Trophoblast cell (in vitro differentiated cells and primary cell): Measurements from ENCODE around the gene FASTKD1.
"Not testable (repeated sequence)": the region's sequence is repeated elsewhere in the genome, so short reads cannot be mapped to it uniquely, and the experiment has no call there.

ENCODE experiments used
- DNase-seq, 2 donors: peaks; one replicate each; pipeline ENCODE4 v3.0.0-alpha.2; 2016
- H2AFZ ChIP-seq: 2 replicates; pipeline ENCODE4 v1.6.1; 2013; ENCODE audit warnings: low read length, moderate library complexity, mild to moderate bottlenecking; ENCODE audit not compliant: insufficient read depth, poor library complexity
- H2AK5ac ChIP-seq: 2 replicates; pipeline ENCODE4 v1.6.1; 2013; ENCODE audit warnings: mild to moderate bottlenecking, low read length
- H2BK120ac ChIP-seq: 2 replicates; pipeline ENCODE4 v1.6.1; 2013; ENCODE audit warnings: low read length, mild to moderate bottlenecking, moderate library complexity; ENCODE audit not compliant: insufficient read depth, poor library complexity
- H2BK12ac ChIP-seq: 2 replicates; pipeline ENCODE4 v1.6.1; 2013; ENCODE audit warnings: mild to moderate bottlenecking, low read length, moderate library complexity
- H2BK5ac ChIP-seq: 2 replicates; pipeline ENCODE4 v1.6.1; 2013; ENCODE audit warnings: low read length, low read depth, moderate library complexity, mild to moderate bottlenecking; ENCODE audit not compliant: poor library complexity
- H3K14ac ChIP-seq: 2 replicates; pipeline ENCODE4 v1.6.1; 2013; ENCODE audit warnings: mild to moderate bottlenecking, low read length
- H3K18ac ChIP-seq: 2 replicates; pipeline ENCODE4 v1.6.1; 2013; ENCODE audit warnings: mild to moderate bottlenecking, low read length
- H3K23ac ChIP-seq: 2 replicates; pipeline ENCODE4 v1.6.1; 2013; ENCODE audit warnings: low read length
- H3K27ac ChIP-seq: 2 replicates; pipeline ENCODE4 v1.5.1; 2013; ENCODE audit warnings: low read depth, mild to moderate bottlenecking, inconsistent platforms, low read length, moderate library complexity
- H3K27me3 ChIP-seq: 2 replicates; pipeline ENCODE4 v1.6.1; 2013; ENCODE audit warnings: inconsistent platforms, mild to moderate bottlenecking, low read length, moderate library complexity; ENCODE audit not compliant: insufficient read depth
- H3K36me3 ChIP-seq, 2 experiments: 1 replicate in 1 of 2; 2 replicates in 1 of 2; pipeline ENCODE4 v1.6.1; 2013; ENCODE audit warnings: low read length in 2 of 2, mild to moderate bottlenecking in 2 of 2, moderate library complexity in 1 of 2; ENCODE audit not compliant: insufficient read depth in 2 of 2, control insufficient read depth in 1 of 2
- H3K4ac ChIP-seq: 2 replicates; pipeline ENCODE4 v1.6.1; 2013; ENCODE audit warnings: low read depth, mild to moderate bottlenecking, low read length, moderate library complexity
- H3K4me1 ChIP-seq, 2 experiments: 1 replicate in 1 of 2; 2 replicates in 1 of 2; pipeline ENCODE4 v1.6.1; 2013; ENCODE audit warnings: low read length in 2 of 2, mild to moderate bottlenecking in 2 of 2, moderate library complexity in 1 of 2; ENCODE audit not compliant: insufficient read depth in 2 of 2, control insufficient read depth in 1 of 2
- H3K4me2 ChIP-seq: 2 replicates; pipeline ENCODE4 v1.6.1; 2013; ENCODE audit warnings: inconsistent platforms, mild to moderate bottlenecking, low read length, moderate library complexity
- H3K4me3 ChIP-seq: 2 replicates; pipeline ENCODE4 v1.5.1; 2013; ENCODE audit warnings: mild to moderate bottlenecking, low read depth, low read length, inconsistent platforms
- H3K79me1 ChIP-seq: one replicate; pipeline ENCODE4 v1.6.1; 2013; ENCODE audit warnings: low read length
- H3K79me2 ChIP-seq: 2 replicates; pipeline ENCODE4 v1.6.1; 2013; ENCODE audit warnings: low read length, mild to moderate bottlenecking; ENCODE audit not compliant: control insufficient read depth, insufficient read depth, poor library complexity
- H3K9ac ChIP-seq: 2 replicates; pipeline ENCODE4 v1.6.1; 2013; ENCODE audit warnings: mild to moderate bottlenecking, low read length
- H3K9me3 ChIP-seq: 2 replicates; pipeline ENCODE4 v1.6.1; 2013; ENCODE audit warnings: low read depth, mild to moderate bottlenecking, control low read depth, inconsistent platforms, low read length; ENCODE audit not compliant: insufficient read depth
- H4K12ac ChIP-seq: 2 replicates; pipeline ENCODE4 v1.6.1; 2013; ENCODE audit warnings: low read depth, mild to moderate bottlenecking, low read length, moderate library complexity
- H4K8ac ChIP-seq: 2 replicates; pipeline ENCODE4 v1.6.1; 2013; ENCODE audit warnings: low read depth, mild to moderate bottlenecking, low read length, moderate library complexity
- H4K91ac ChIP-seq: one replicate; pipeline ENCODE4 v1.6.1; 2013; ENCODE audit warnings: low read depth, mild to moderate bottlenecking, low read length, moderate library complexity
- WGBS: extraction: QIAGEN DNeasy Blood & Tissue Kit; methylation state at CpG from one replicate; pipeline ENCODE4 v1.1.7; 2013; ENCODE audit warnings: missing lambda C conversion rate; ENCODE audit not compliant: insufficient read length, insufficient coverage; ENCODE audit errors: extremely low coverage; 5-methylcytosine and 5-hydroxymethylcytosine counted together

FASTKD1 gene

DNA sequence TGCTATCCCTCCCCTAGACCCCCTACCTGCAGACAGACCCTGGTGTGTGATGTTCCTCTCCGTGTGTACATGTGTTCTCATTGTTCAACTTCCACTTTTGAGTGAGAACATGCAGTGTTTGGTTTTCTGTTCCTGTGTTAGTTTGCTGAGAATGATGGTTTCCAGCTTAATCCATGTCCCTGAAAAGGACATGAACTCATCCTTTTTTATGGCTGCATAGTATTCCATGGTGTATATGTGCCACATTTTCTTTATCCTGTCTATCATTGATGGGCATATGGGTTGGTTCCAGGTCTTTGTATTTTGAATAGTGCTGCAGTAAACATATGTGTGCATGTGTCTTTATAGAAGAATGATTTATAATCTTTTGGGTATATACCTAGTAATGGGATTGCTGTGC is 42.3 kb upstream of the FASTKD1 start:
- not testable (repeated sequence) for H3K27ac ChIP-seq, H3K14ac ChIP-seq, H2BK5ac ChIP-seq, DNase-seq, H3K4me3 ChIP-seq, H3K9ac ChIP-seq, H2BK120ac ChIP-seq, H3K79me1 ChIP-seq, H3K79me2 ChIP-seq, H3K4ac ChIP-seq, H3K23ac ChIP-seq, H2AK5ac ChIP-seq, H3K4me1 ChIP-seq, H4K12ac ChIP-seq, H3K18ac ChIP-seq, H4K91ac ChIP-seq, H3K4me2 ChIP-seq, H3K9me3 ChIP-seq, H2AFZ ChIP-seq, H2BK12ac ChIP-seq, H3K27me3 ChIP-seq, H4K8ac ChIP-seq
- peaks cover 8 to 14% of the 10 kb centered on the region in 2 experiments for H3K36me3 ChIP-seq
- whole genome bisulfite sequencing, result no CpG with 5 or more reads among the region's 1 CpG

DNA sequence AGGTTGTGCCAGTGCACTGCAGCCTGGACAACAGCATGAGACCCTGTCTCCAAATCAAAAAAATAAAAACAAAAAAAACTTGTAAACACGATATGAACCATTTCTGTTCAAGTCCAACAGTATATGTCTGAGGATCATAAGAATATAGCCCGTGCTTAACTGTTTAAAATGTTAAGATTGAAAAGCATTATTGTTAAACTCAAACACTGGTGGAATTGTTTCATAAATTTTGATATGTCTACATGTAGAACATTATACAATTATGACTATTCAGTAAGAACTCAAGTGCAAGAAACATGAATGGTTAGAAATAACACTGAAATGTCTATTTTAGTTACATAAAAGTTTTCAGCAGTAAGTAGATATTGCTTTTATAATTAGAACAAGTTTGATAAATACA is 40.2 kb upstream of the FASTKD1 start:
- Histone ChIP-seq H3K4me1 (no peaks in the 10 kb centered on the region), H3K27me3 (no peaks in the 10 kb centered on the region), H3K79me2 (no peaks in the 10 kb centered on the region), H4K12ac (no peak overlapping the region), H2BK12ac (no peak overlapping the region), H3K4ac (no peak overlapping the region), H3K23ac (no peak overlapping the region), H2BK5ac (no peak overlapping the region), H3K9ac (no peak overlapping the region), H4K8ac (no peak overlapping the region), H3K79me1 (no peaks in the 10 kb centered on the region), H4K91ac (no peak overlapping the region), H3K4me2 (no peak overlapping the region), H2AFZ (no peak overlapping the region), H3K9me3 (no peaks in the 10 kb centered on the region), H3K4me3 (no peak overlapping the region), H3K14ac (no peak overlapping the region), H3K18ac (no peak overlapping the region), H2BK120ac (no peak overlapping the region), H3K27ac (no peak overlapping the region), H3K36me3 (peaks cover 16 to 20% of the 10 kb centered on the region in 2 experiments), H2AK5ac (no peak overlapping the region)
- DNase-seq, result no peak
- WGBS, result no CpG with 5 or more reads among the region's 2 CpGs

DNA sequence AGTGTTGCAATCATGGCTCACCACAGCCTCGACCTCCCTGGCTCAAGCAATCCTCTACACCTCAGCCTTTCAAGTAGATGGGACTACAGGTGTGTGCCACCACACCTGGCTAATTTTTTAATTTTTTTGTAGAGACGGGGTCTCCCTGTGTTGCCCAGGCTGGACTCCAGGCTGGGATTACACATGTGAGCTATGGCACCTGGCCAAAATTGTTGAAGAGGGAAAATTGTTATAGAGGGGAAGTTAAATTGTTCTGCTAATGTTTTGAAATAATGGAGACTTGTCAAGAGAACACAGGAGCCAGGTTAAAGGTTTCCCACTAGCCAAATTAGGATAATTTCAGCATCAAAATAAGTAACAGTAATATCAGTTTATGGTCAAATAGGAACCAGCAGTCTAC is 35.6 kb upstream of the FASTKD1 start:
- no peak overlapping the region for H2BK12ac ChIP-seq
- no peaks in the 10 kb centered on the region for H3K9me3 ChIP-seq
- H3K4me3 ChIP-seq, result no peak overlapping the region
- H2BK120ac ChIP-seq, result no peak overlapping the region
- no peak overlapping the region for H3K23ac ChIP-seq
- H2AK5ac ChIP-seq, result no peak overlapping the region
- H3K79me2 ChIP-seq, result no peaks in the 10 kb centered on the region
- no peak overlapping the region for H2AFZ ChIP-seq
- H3K4me2 ChIP-seq, result no peak overlapping the region
- H3K27ac ChIP-seq, result no peak overlapping the region
- no peak for DNase-seq
- no peak overlapping the region for H3K14ac ChIP-seq
- no peak overlapping the region for H2BK5ac ChIP-seq
- H4K91ac ChIP-seq, result no peak overlapping the region
- H3K27me3 ChIP-seq, result no peaks in the 10 kb centered on the region
- no peaks in the 10 kb centered on the region for H3K79me1 ChIP-seq
- peaks cover 26 to 38% of the 10 kb centered on the region in 2 experiments for H3K36me3 ChIP-seq
- WGBS, result no CpG with 5 or more reads among the region's 2 CpGs
- H3K4me1 ChIP-seq, result no peaks in the 10 kb centered on the region
- H3K4ac ChIP-seq, result no peak overlapping the region
- no peak overlapping the region for H3K9ac ChIP-seq
- no peak overlapping the region for H3K18ac ChIP-seq
- H4K12ac ChIP-seq, result no peak overlapping the region
- no peak overlapping the region for H4K8ac ChIP-seq

DNA sequence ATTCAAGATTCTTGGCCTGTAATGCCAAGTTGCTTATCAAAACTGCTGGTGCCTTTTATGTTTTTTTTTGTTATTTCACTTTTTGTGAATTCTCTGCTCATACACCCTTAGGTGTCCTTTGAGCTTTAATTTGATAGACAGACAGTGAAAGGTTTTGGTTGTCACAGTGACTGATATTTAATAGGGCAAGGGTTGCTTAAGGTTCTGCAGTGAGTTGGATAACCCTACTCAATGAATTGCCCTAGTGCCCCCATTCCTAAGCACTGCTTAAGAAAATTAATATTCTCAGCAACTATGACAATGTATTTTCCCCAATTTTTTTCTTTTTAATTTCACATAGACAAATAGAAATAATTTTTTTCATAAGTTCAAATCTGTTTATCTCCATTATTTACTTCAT is 25.9 kb upstream of the FASTKD1 start:
- no peak overlapping the region for H3K4ac ChIP-seq
- H2BK12ac ChIP-seq, result no peak overlapping the region
- H2AK5ac ChIP-seq, result no peak overlapping the region
- no peak overlapping the region for H4K12ac ChIP-seq
- H4K91ac ChIP-seq, result no peak overlapping the region
- H3K27ac ChIP-seq, result no peak overlapping the region
- H2AFZ ChIP-seq, result no peak overlapping the region
- no peak overlapping the region for H2BK120ac ChIP-seq
- no peak overlapping the region for H3K14ac ChIP-seq
- H3K79me2 ChIP-seq, result peaks cover 13% of the 10 kb centered on the region
- no peak overlapping the region for H3K4me3 ChIP-seq
- H3K4me2 ChIP-seq, result no peak overlapping the region
- H2BK5ac ChIP-seq, result no peak overlapping the region
- H3K9me3 ChIP-seq, result no peaks in the 10 kb centered on the region
- H3K79me1 ChIP-seq, result no peaks in the 10 kb centered on the region
- DNase-seq, result no peak
- no peak overlapping the region for H4K8ac ChIP-seq
- no peaks in the 10 kb centered on the region for H3K27me3 ChIP-seq
- H3K36me3 ChIP-seq, result peaks cover 5% of the 10 kb centered on the region in 2 experiments
- H3K4me1 ChIP-seq, result no peaks in the 10 kb centered on the region
- H3K18ac ChIP-seq, result no peak overlapping the region
- no peak overlapping the region for H3K9ac ChIP-seq
- no peak overlapping the region for H3K23ac ChIP-seq
